Measurements from ENCODE around the gene MUC4.
"Not testable (repeated sequence)": the region's sequence is repeated elsewhere in the genome, so short reads cannot be mapped to it uniquely, and the experiment has no call there.

Gene MUC4

GRCh38 chr3:195788711-195789581 lies 22.8 kb downstream of the MUC4 start:
- no peak for DNase-seq (ENCODE audit: low spot score)

- DNase-seq (ENCODE audit: low spot score), result not testable (repeated sequence)
These were observed 25.8 kb downstream of the MUC4 start for GRCh38 chr3:195785781-195786405.

- DNase-seq (ENCODE audit: low spot score), result not testable (repeated sequence)
These were observed 27.7 kb downstream of the MUC4 start for GRCh38 chr3:195784031-195784430.

DNA sequence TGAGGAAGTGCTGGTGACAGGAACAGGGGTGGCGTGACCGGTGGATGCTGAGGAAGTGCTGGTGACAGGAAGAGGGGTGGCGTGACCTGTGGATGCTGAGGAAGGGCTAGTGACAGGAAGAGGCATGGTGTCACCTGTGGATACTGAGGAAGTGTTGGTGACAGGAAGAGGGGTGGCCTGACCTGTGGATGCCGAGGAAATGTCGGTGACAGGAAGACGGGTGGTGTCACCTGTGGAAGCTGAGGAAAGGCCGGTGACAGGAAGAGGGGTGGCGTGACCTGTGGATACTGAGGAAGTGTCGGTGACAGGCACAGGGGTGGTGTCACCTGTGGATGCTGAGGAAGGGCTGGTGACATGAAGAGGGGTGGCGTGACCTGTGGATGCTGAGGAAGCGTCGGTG lies 30.5 kb downstream of the MUC4 start:
- not testable (repeated sequence) for DNase-seq (ENCODE audit: low spot score)

GRCh38 chr3:195777975-195778374 lies 33.8 kb downstream of the MUC4 start:
- no peak for DNase-seq (ENCODE audit: low spot score)

DNA sequence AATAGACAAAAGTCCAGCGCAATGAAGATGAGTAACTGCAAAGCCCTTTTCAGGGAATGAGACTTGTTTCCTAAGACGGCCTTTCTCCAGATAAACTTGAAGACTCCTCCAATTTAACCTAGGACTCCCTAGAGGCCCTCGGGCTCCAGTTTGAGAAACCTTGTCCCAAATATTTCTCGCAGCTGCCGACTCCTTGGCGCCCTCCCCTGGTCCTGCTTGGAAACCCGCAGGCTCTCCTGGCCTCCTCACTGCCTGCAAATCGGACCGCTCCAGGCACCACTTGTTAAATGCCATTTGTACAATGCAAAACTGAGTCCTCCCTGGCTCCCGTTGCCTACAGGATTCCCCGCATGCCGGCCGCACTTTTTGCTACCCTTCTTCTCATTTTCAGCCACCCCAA lies 36.8 kb downstream of the MUC4 start:
- DNase-seq (ENCODE audit: low spot score), result peak; percentile 75

GRCh38 chr3:195773956-195774537 lies 37.7 kb downstream of the MUC4 start:
- peak; percentile 5 for DNase-seq (ENCODE audit: low spot score)

GRCh38 chr3:195771646-195772300 lies 40.0 kb downstream of the MUC4 start:
- DNase-seq (ENCODE audit: low spot score), result peak; percentile 9

DNA sequence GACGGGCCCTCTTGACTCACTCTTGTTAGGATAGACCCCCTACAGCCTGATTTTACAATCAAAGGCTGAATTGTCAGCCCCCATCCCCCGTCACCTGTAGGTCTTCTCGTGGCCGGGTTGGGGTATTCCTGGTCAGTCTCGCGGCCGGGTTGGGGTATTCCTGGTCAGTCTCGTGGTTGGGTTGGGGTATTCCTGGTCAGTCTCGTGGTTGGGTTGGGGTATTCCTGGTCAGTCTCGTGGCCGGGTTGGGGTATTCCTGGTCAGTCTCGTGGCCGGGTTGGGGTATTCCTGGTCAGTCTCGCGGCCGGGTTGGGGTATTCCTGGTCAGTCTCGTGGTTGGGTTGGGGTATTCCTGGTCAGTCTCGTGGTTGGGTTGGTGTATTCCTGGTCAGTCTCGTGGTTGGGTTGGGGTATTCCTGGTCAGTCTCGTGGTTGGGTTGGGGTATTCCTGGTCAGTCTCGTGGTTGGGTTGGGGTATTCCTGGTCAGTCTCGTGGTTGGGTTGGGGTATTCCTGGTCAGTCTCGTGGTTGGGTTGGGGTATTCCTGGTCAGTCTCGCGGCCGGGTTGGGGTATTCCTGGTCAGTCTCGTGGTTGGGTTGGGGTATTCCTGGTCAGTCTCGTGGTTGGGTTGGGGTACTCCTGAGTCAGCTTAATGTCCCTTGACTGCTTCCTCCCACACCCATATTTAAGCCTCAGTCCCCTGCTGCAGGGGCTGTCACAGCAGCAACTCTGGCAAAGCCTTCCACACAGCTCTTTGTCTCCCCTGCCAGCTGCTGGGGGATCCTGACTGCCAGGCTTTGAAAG lies 40.7 kb downstream of the MUC4 start:
- DNase-seq (ENCODE audit: low spot score), result peak; percentile 27

GRCh38 chr3:195770081-195770840 lies 41.5 kb downstream of the MUC4 start:
- no peak for DNase-seq (ENCODE audit: low spot score)

DNA sequence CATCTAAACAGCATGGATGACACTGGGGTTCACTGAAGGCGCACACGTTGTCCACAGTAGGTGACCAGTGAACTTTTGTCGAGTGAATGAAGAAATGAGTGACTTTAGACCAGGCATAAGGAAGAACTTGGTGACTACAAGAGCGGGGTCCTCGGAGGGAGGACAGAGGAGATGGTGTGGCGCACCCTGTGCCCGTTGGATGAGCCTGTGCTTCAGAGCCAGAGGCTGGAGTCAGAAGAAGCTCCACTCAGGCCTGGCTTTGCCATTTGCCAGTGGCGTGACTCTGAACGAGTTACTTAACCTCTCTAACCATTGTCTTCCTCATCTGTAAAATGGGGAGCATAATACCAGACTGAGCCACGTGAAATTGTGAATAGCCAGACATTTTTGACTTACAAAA lies 42.2 kb downstream of the MUC4 start:
- DNase-seq (ENCODE audit: low spot score), result peak; percentile 6

DNA sequence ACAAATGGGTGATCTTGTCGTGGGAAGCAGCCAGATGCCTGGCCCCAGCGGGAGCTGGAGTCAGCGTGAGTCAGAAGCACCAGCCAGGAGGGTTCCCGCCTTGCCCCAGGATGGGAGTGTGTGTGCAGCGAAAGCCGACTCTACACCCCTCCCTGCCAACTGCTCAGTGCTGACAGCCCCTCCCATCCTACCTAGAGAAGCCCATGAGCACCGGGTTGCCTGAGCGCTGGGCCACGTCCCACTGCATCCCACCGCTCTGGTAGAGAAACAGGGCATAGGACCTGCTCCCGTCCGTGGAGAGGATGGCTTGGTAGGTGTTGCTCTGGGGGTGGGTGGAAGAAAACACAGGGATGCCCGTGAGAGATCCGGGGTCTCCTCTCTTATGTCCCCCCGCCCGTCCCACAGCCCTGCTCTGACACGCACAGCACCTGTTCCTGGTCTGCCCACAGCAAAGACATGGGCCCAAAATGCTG lies 42.9 kb downstream of the MUC4 start:
- DNase-seq (ENCODE audit: low spot score), result peak; percentile 15

GRCh38 chr3:195768414-195768813 lies 43.3 kb downstream of the MUC4 start:
- DNase-seq (ENCODE audit: low spot score), result peak; percentile 5

GRCh38 chr3:195767792-195768191 lies 43.9 kb downstream of the MUC4 start:
- DNase-seq (ENCODE audit: low spot score), result peak; percentile 4

DNA sequence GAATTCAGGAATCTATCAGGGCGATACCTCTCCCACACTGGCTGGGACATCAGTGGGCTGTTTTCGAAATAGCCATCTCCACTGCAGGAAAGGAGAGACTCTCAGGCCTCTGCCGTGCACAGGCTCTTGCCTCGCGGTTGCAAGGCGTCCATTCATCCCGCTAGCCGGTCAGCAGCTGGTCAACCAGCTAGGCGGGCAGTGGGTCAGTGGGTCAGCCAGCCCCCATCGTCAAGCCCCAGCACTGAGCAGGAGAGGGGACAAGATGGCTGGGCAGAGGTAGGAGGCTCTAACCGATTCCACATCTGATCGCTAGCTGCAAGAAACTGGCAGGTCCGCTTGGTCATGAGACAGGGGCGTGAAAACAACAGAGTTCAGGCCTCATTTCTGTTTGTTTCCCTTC lies 45.1 kb downstream of the MUC4 start:
- no peak for DNase-seq (ENCODE audit: low spot score)

DNA sequence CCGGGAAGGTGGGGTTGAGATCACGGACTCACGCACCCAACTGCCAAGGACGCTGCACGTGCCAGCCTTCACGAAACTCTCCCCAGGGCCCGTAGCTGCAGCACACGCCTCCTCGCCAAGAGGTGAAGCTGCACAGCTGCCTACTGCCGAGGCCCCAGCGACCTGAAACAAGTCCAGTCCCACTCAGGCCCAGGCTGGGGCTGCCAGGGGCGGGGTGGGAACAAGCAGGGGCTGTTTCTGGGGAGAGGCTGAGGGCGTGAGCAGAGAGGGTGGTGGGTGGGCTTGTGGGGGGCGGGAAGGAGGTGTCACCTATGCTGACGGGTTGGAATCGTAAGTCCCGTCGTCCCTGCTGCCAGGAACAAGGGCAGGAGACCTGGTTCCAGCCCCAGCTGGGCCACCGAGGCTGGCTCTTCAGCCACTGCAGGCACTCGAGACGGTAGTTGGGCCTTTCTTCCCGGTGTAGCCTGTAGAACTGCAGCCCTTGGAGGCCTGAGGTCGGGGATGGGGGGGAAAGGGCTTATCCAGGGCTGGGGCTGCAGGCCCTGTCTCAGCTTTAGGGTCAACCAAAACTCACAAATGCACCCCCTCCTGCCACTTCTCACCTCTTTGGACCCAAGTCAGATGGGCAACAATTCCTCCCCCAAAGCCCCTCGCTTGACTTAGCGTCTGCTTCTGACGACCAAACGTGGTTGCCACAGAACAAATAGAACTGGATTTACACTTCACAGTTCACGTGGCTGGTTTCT lies 46.6 kb downstream of the MUC4 start:
- DNase-seq (ENCODE audit: low spot score), result peak; percentile 8

- peak; percentile 4 for DNase-seq (ENCODE audit: low spot score)
These were observed 47.6 kb downstream of the MUC4 start for GRCh38 chr3:195763843-195764825.

- no peak for DNase-seq (ENCODE audit: low spot score)
These were observed 48.5 kb downstream of the MUC4 start for GRCh38 chr3:195763076-195763830.

All from HuH-7.5 (cell line).